ENCODE data around the gene CAPZA2. TPM values are rescaled to one million over a fixed set of nuclear protein-coding genes. Genes with fewer than 3 reads are reported as not detected.
A peak's percentile ranks its signal among the peaks of the same experiment; 100 is the strongest.

CAPZA2 gene
- total and polyA plus RNA-seq, 9 of the 15 experiments (the other 6 are each of a cell fraction or from before 2014, with no cell fraction given), result 67.0 to 524 (median 176) TPM

DNA sequence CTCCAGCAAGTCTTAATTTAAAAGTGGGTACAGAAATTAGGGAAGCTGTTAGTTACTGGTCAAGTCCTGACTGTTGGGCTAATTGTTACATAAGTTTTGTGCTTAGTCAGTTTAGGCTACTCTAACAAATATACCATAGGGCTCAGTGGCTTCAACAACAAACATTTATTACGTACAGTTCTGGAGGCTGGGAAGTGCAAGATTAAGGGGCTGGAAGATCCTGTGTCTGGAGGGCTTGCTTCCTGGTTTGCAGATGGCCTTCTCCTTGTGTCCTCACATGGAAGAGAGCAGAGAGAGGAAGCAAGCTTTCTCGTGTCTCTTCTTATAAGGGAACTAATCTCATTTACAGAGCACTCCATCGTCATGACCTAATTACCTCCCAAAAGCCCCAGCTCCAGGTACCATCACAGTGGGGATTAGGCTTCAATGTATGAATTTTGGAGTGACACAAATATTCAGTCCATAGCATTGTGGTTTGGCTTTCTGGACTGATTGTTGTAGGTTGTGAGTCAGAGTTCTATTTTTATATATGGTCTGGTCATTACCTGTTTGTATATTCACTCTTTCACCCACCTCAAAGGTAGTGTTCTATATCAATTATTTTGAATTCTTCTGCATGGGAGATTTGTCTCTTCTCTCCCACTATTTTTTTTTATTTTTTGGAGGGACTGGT is 108.0 kb downstream of the CAPZA2 start:
- no peak overlapping the region for H3K4me3 ChIP-seq
- H2AFZ ChIP-seq (ENCODE audit: low read depth, low read length), result peak overlapping the region; percentile 76
- peaks cover 28% of the 10 kb centered on the region; the same call in 2 of the 3 replicates for H3K79me2 ChIP-seq (ENCODE audit: control insufficient read depth, insufficient read depth, low read length)
- no TSS peak for BruUV-seq (replicated peaks)
- peaks cover 12 to 25% of the 10 kb centered on the region in 2 experiments for H3K4me1 ChIP-seq (replicated peaks in 1 of 2; ENCODE audit: control insufficient read depth in 2 of 2, insufficient read depth in 2 of 2, low read length in 2 of 2)
- H3K36me3 ChIP-seq (ENCODE audit: control insufficient read depth, insufficient read depth, low read length), result no peaks in the 10 kb centered on the region
- in situ Hi-C loops (cut with MboI), result loop anchor here (25.0 kb wide), 1 partner anchor 1217 kb away; the partner anchor contains the start of gene LSM8
- ATAC-seq, result peak; percentile 48
- DNase-seq (ENCODE audit: extremely low read depth in 1 of 4, low spot score in 3 of 4), result peak in 1 of 4 experiments; percentile 37
- H3K4me2 ChIP-seq (ENCODE audit: insufficient read depth, low read length), result peak overlapping the region; percentile 25; the same call in 1 of the 2 replicates
- H3K9ac ChIP-seq (ENCODE audit: insufficient read depth in 1 of 2, low read depth in 2 of 2, low read length in 2 of 2), result peak overlapping the region; percentile 33 to 79; a peak in 2 of 4 replicates
- intact Hi-C loops (cut with micrococcal nuclease), result no loop called here
- ChIA-PET POLR2A (interaction anchor here (0.5 to 5.0 kb wide), 8 partner anchors 9 to 157 kb away, joined by 3 to 40 read pairs (median 4); partner anchors contain the start of gene ST7), CTCF (ENCODE audit: low intra/inter-chr PET ratio) (no interaction called here)
- H4K20me1 ChIP-seq (replicated peaks; ENCODE audit: control insufficient read depth, insufficient read depth, low read length), result no peaks in the 10 kb centered on the region
- 14% methylated on average over 3 of the region's 3 CpGs for WGBS (ENCODE audit: insufficient coverage, low coverage, missing lambda C conversion rate)
- no peaks in the 10 kb centered on the region for H3K9me1 ChIP-seq (ENCODE audit: control insufficient read depth, insufficient read depth, low read length)
- H3K27ac ChIP-seq (ENCODE audit: extremely low read depth, low read depth, low read length), result peak overlapping the region; percentile 50; the same call in 2 of the 3 replicates
- FAIRE-seq, result no peak
- H3K27me3 ChIP-seq (ENCODE audit: control insufficient read depth in 2 of 2, insufficient read depth in 2 of 2, low read length in 2 of 2), result no peaks in the 10 kb centered on the region
- no peaks in the 10 kb centered on the region for H3K9me3 ChIP-seq (replicated peaks; ENCODE audit: control insufficient read depth, insufficient read depth, low read depth, low read length)
- 0 out of 2 replicates have a peak, but pooled peaks have one; percentile 11 for TF ChIP-seq SPI1 (IDR thresholded peaks at IDR 0.05; ENCODE audit: borderline replicate concordance, low read depth, low read length)
- TF ChIP-seq ARNT (IDR thresholded peaks at IDR 0.05), result 0 out of 4 replicates have a peak, but pooled peaks of 1 of the 2 experiments have one; percentile 4
- peak; percentile 61 for TF ChIP-seq ZFX (CRISPR knock-in tag; IDR thresholded peaks at IDR 0.05)
- TF ChIP-seq SOX6 (IDR thresholded peaks at IDR 0.05), result 0 out of 2 replicates have a peak, but pooled peaks have one; percentile 20
- TF ChIP-seq, protein P1, sequence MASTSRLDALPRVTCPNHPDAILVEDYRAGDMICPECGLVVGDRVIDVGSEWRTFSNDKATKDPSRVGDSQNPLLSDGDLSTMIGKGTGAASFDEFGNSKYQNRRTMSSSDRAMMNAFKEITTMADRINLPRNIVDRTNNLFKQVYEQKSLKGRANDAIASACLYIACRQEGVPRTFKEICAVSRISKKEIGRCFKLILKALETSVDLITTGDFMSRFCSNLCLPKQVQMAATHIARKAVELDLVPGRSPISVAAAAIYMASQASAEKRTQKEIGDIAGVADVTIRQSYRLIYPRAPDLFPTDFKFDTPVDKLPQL (IDR thresholded peaks at IDR 0.05; ENCODE audit: extremely low read depth, insufficient read length), result no peak
- no peak for TF ChIP-seq PYGO2 (tag; IDR thresholded peaks at IDR 0.05)
- no peak for TF ChIP-seq NR3C1 (CRISPR knock-in tag; IDR thresholded peaks at IDR 0.05)
- TF ChIP-seq HEY1 (CRISPR knock-in tag; IDR thresholded peaks at IDR 0.05; ENCODE audit: borderline replicate concordance), result no peak
- peak; percentile 83; the same call in 1 of the 2 replicates for TF ChIP-seq MEF2A (IDR thresholded peaks at IDR 0.05; ENCODE audit: control insufficient read depth, low read depth, low read length)
- no peak for TF ChIP-seq TGIF2 (CRISPR knock-in tag; IDR thresholded peaks at IDR 0.05)
- 0 out of 2 replicates have a peak, but pooled peaks have one; percentile 14 for TF ChIP-seq ZNF431 (CRISPR knock-in tag; IDR thresholded peaks at IDR 0.05)
- TF ChIP-seq FOXP1 (CRISPR knock-in tag; IDR thresholded peaks at IDR 0.05), result no peak
- no peak for TF ChIP-seq TEAD4 (IDR thresholded peaks at IDR 0.05; ENCODE audit: low read length)
- TF ChIP-seq TEAD4 (CRISPR knock-in tag; IDR thresholded peaks at IDR 0.05; ENCODE audit: borderline replicate concordance), result no peak
- TF ChIP-seq, protein P2, sequence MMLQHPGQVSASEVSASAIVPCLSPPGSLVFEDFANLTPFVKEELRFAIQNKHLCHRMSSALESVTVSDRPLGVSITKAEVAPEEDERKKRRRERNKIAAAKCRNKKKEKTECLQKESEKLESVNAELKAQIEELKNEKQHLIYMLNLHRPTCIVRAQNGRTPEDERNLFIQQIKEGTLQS (IDR thresholded peaks at IDR 0.05), result peak; percentile 50; the same call in 1 of the 2 replicates
- TF ChIP-seq, protein P2 (CRISPR knock-in tag; conservative IDR thresholded peaks at IDR 0.05), result no peak
- no peak for TF ChIP-seq ILK (tag; IDR thresholded peaks at IDR 0.05; ENCODE audit: borderline replicate concordance, low read depth)
- TF ChIP-seq EHMT2 (IDR thresholded peaks at IDR 0.05), result 0 out of 2 replicates have a peak, but pooled peaks have one; percentile 4
- no peak for TF ChIP-seq COPS2 (conservative IDR thresholded peaks at IDR 0.05)
- no peak for TF ChIP-seq RUNX1 (IDR thresholded peaks at IDR 0.05; ENCODE audit: low read depth)
- TF ChIP-seq SMARCE1 (IDR thresholded peaks at IDR 0.05), result no peak

All from K562 (cell line).